Tibial artery (tissue), 4 donors: ENCODE results near the gene KIAA1671.

ENCODE experiments used
- DNase-seq, 2 donors: peaks; one replicate each; pipeline ENCODE4 v3.0.0-alpha.2; 2019
- H3K27ac ChIP-seq, 2 donors: fragments of 200-600 bp; sonication (generic) in 1 of 2; 1 replicate in 1 of 2; 2 replicates in 1 of 2; pipeline ENCODE4 v1.5.1; 2018 to 2019; ENCODE audit warnings: mild to moderate bottlenecking in 1 of 2
- H3K27me3 ChIP-seq, 2 donors: fragments of 200-600 bp; sonication (generic) in 1 of 2; one replicate each; pipeline versions ENCODE4 v1.5.1 to v1.6.0; 2016 to 2019
- H3K36me3 ChIP-seq, 3 donors: fragments of 200-600 bp; sonication (generic) in 2 of 3; one replicate each; pipeline ENCODE4 v1.5.1; 2016 to 2019; ENCODE audit warnings: mild to moderate bottlenecking in 2 of 3
- H3K4me1 ChIP-seq, 4 donors: fragments of 200-600 bp; sonication (generic) in 2 of 4; 1 replicate in 3 of 4; 2 replicates in 1 of 4; pipeline ENCODE4 v1.5.1; 2016 to 2019
- H3K4me3 ChIP-seq, 2 donors: fragments of 200-600 bp; sonication (generic) in 1 of 2; 1 replicate in 1 of 2; 2 replicates in 1 of 2; pipeline ENCODE4 v1.5.1; 2018 to 2019; ENCODE audit warnings: mild to moderate bottlenecking in 2 of 2
- H3K9me3 ChIP-seq, 3 donors: fragments of 200-600 bp; sonication (generic) in 1 of 3; one replicate each; pipeline ENCODE4 v1.5.1; 2016 to 2019
- intact Hi-C: fragments of 100-400 bp; cut with DNase I; formaldehyde crosslinking; loops from one replicate; pipeline ENCODE4 v1.15.0; 2023; ENCODE audit warnings: low total_unique reads
- TF ChIP-seq, protein P1 (sequence below), 2 experiments: fragments of 200-600 bp in 1 of 2; fragments of 450-650 bp in 1 of 2; IDR thresholded peaks; one replicate each; pipeline ENCODE4 v1.5.1; 2017 to 2019; ENCODE audit warnings: antibody characterized with exemption in 2 of 2, mild to moderate bottlenecking in 1 of 2, moderate library complexity in 1 of 2

KIAA1671 gene

DNA sequence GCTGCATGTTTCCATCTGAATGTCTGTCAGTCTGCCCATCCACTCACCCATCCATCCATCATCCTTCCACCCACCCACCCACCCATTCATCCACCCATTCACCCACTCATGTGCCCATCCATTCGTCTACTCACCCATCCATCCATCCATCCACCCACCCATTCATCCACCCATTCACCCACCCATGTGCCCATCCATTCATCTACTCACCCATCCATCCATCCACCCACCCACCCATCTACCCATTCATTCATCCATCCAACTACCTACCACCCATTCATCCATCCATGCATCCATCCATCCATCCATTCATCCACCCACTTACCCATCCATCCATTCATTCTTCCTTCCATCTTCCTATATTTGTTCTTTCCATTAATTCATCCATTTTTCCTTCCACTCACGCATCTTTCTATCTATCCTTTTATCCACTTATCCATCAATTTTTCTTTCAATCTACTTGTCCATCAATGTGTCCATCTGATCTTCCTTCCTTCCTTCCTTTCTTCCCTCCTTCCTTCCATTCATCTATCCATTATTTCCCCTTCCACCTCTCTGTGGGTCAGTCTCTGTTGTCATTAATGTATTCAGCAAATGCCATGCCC is 255.1 kb downstream of the KIAA1671 start:
- intact Hi-C loops: no loop called here
- no peak overlapping the region for H3K4me3 ChIP-seq
- no peaks in the 10 kb centered on the region for H3K9me3 ChIP-seq
- H3K4me1 ChIP-seq: no peaks in the 10 kb centered on the region
- no peaks in the 10 kb centered on the region for H3K27me3 ChIP-seq
- TF ChIP-seq, protein P1, sequence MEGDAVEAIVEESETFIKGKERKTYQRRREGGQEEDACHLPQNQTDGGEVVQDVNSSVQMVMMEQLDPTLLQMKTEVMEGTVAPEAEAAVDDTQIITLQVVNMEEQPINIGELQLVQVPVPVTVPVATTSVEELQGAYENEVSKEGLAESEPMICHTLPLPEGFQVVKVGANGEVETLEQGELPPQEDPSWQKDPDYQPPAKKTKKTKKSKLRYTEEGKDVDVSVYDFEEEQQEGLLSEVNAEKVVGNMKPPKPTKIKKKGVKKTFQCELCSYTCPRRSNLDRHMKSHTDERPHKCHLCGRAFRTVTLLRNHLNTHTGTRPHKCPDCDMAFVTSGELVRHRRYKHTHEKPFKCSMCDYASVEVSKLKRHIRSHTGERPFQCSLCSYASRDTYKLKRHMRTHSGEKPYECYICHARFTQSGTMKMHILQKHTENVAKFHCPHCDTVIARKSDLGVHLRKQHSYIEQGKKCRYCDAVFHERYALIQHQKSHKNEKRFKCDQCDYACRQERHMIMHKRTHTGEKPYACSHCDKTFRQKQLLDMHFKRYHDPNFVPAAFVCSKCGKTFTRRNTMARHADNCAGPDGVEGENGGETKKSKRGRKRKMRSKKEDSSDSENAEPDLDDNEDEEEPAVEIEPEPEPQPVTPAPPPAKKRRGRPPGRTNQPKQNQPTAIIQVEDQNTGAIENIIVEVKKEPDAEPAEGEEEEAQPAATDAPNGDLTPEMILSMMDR (IDR thresholded peaks at IDR 0.05): no peak
- H3K36me3 ChIP-seq: peaks cover 7 to 15% (median 8%) of the 10 kb centered on the region in 3 donors
- no peak overlapping the region for H3K27ac ChIP-seq
- DNase-seq: no peak

DNA sequence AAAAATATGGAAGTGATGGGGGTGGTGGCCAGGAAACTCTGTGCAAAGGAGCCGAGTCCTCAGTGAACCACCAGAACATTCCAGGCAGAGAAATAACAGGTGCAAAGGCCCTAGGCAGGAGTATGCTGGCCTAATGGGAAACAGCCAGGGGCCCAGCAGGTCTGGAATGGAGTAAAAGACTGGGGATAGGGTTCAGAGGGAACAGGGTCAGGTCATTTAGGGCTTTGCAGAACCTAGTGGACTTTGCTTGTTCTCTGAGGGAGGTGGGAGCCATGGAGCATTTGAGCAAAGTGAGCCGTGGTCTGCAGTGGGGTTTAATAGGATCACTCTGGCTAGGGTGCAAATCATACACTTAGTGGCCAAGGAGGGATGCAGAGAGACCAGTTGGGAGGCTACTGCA is 255.8 kb downstream of the KIAA1671 start:
- TF ChIP-seq, protein P1 (IDR thresholded peaks at IDR 0.05): no peak
- no peaks in the 10 kb centered on the region for H3K9me3 ChIP-seq
- intact Hi-C loops: no loop called here

DNA sequence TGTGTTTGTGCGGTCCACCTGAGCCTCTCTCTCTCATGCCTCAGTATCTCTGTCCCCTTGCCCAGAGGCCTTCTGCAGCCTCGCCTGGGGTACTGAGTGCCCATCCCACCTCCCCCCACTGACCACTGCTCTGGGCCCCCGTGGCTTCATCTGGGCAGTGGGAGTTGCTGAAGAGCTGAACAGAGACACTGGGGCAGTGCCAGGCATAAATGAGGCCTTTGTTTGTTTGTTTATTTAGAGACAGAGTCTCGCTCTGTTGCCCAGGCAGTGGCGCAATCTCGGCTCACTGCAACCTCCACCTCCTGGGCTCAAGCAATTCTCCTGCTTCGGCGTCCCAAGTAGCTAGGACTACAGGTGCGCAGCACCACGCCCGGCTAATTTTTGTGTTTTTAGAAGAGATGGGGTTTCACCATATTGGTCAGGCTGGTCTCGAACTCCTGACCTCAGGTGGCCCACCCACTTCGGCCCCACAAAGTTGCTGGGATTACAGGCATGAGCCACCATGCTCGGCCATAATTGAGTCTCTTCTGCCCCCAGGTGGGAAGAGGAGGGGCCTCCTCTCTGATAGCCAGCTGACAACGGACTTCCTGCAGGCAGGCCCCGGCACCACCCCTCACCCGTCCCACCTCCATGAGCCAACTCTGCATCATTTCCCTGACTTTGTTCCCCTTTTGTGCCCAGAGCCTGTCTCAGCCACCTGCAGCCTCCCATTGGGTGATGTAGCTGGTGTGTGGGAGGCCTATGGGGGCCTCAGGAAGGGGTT is 256.4 kb downstream of the KIAA1671 start:
- TF ChIP-seq, protein P1 (IDR thresholded peaks at IDR 0.05): no peak
- no peaks in the 10 kb centered on the region for H3K27me3 ChIP-seq
- peaks cover 0 to 2% (median 1%) of the 10 kb centered on the region in 3 donors for H3K36me3 ChIP-seq
- H3K9me3 ChIP-seq: no peaks in the 10 kb centered on the region
- H3K27ac ChIP-seq: no peak overlapping the region
- no peak overlapping the region for H3K4me3 ChIP-seq
- intact Hi-C loops: no loop called here
- H3K4me1 ChIP-seq: no peaks in the 10 kb centered on the region
- DNase-seq: no peak

More for the DNA sequence above, 255.8 kb downstream of the KIAA1671 start:
- Histone ChIP-seq H3K4me3 (no peak overlapping the region), H3K36me3 (peaks cover 1 to 8% (median 7%) of the 10 kb centered on the region in 3 donors), H3K27ac (no peak overlapping the region), H3K4me1 (no peaks in the 10 kb centered on the region), H3K27me3 (no peaks in the 10 kb centered on the region)
- DNase-seq: no peak

DNA sequence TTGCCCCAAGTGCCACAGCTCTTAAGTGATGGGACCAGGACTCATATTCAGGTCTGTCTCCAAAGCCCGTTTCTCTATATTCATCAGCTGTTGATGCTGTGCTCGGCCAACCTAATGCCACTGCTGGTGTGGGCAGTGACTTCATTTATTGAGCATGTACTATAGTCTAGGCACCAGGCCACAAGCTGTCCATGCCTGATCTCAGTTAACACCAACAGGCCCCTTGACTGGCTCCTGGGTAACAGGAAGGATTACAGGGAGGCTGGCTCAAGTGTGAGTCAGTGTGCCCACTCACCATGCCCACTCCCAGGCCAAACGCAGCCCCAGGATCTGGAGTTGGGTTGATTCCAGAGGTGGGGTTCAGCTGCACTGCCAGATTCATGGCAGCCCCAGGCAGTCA is 258.3 kb downstream of the KIAA1671 start:
- H3K27ac ChIP-seq: no peak overlapping the region
- TF ChIP-seq, protein P1 (IDR thresholded peaks at IDR 0.05): no peak
- H3K4me3 ChIP-seq: no peak overlapping the region
- DNase-seq: no peak
- no peaks in the 10 kb centered on the region for H3K36me3 ChIP-seq
- no peaks in the 10 kb centered on the region for H3K4me1 ChIP-seq
- intact Hi-C loops: no loop called here
- H3K27me3 ChIP-seq: no peaks in the 10 kb centered on the region
- no peaks in the 10 kb centered on the region for H3K9me3 ChIP-seq

DNA sequence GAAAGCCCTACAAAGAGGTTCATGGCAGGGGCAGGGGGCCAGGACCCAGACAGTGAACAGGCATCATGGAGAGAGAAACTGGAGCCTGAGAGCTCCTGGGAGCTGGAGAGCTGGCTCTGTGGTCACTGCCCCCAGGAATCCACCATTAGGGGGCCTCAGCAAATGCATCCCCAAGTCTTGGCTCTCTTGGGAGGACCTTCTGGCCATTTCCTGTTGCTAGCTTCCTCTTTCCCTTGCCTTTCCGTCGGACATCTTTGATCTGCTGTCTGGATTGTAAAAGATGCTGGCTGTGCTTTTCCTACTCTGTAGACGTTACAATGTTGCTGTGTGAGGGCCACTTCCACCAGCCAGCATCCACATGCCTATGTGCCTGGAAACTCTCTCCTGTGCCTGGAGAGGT is 259.8 kb downstream of the KIAA1671 start:
- no peak overlapping the region for H3K4me3 ChIP-seq
- DNase-seq: no peak
- intact Hi-C loops: no loop called here
- H3K27me3 ChIP-seq: no peaks in the 10 kb centered on the region
- H3K36me3 ChIP-seq: no peaks in the 10 kb centered on the region
- no peaks in the 10 kb centered on the region for H3K9me3 ChIP-seq
- H3K4me1 ChIP-seq: no peaks in the 10 kb centered on the region
- TF ChIP-seq, protein P1 (IDR thresholded peaks at IDR 0.05): no peak
- no peak overlapping the region for H3K27ac ChIP-seq
